NCI-H748 (cell line): ENCODE data around the gene RGS21.
A peak's percentile ranks its signal among the peaks of the same experiment; 100 is the strongest.

Experiments
- DNase-seq: peaks from one replicate; lab custom pipeline; 2025; ENCODE audit not compliant: unreplicated experiment; lab: John Stamatoyannopoulos, UW

The RGS21 gene

GRCh38 chr1:192378276-192378675 lies 61.5 kb downstream of the RGS21 start:
- no peak for DNase-seq

- DNase-seq = no peak
Measured at GRCh38 chr1:192378878-192379277, 62.1 kb downstream of the RGS21 start.

DNA sequence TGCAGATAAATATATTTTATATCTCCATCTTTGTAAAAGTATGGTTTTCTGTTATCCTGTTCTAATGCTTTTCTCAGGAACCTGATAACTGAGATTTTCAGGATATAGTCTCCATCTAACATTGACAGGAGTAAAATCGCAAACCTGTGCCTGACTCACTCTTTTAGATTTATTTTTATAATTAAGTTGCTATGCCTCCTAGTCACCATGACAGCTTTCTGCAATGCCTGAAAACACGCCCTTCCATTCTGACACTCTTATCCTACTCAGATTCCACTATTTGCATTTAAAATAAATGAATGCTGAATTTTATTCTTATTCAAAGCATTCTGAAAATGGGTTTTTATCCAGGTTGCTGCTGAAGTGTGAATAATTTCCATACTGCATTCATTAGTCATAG lies 62.8 kb downstream of the RGS21 start:
- no peak for DNase-seq

DNA sequence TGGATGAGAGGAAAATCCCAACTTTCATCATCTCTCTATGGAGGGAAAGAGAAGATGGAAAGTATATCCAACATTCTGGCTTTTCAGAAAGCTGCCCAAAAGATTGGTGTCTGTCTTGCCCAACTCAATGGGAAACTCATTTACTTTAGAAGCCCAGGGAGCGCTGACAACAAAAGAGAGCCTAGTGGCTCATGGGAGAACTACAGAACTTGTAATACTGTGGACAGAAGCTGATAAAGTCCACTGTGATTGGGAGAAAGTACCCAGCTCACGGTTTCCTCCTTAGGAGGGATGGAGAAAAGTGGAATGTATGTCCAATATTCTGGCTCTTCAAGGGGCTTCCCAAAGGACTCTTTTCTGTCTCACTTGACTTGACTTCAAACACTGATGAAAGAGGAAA lies 66.0 kb downstream of the RGS21 start:
- DNase-seq = no peak

GRCh38 chr1:192386051-192386650 lies 69.4 kb downstream of the RGS21 start:
- no peak for DNase-seq

DNA sequence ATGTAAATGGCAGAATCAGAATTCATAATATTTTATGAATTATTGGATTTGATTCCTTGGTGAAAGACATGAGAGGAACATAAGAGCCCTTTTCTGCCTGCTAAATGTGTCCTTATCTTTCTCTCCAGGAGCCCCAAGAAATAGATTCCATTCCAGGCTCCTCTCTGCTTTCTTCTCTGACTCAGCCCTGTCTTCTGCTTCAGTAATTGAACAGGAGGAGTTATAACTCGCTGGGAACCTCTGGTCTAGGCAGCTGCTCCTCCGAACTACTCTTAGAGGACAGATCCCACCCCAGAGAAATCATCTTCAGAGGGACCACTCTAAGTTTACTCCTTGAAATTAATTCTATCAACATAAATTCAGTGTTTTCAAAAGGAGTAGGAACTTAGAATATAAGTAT lies 78.4 kb downstream of the RGS21 start:
- no peak for DNase-seq

DNA sequence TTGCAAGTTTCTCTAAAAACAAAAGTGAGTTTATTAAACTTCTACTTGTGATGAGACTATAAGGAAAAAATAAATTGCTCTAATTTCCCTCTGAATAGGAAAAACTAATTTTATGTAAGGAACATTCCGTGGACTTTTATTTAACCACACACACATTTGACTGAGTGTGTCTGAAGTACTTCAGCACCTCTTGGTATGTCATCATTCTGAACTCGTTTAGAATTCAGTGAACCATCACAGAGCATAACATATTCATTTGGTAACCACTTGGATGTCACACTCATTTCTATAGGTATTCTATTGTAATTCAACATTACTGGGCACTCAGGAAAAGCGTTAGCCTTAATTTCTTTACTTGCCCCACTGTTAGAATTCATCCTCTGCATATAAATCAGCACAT lies 79.1 kb downstream of the RGS21 start:
- no peak for DNase-seq

DNA sequence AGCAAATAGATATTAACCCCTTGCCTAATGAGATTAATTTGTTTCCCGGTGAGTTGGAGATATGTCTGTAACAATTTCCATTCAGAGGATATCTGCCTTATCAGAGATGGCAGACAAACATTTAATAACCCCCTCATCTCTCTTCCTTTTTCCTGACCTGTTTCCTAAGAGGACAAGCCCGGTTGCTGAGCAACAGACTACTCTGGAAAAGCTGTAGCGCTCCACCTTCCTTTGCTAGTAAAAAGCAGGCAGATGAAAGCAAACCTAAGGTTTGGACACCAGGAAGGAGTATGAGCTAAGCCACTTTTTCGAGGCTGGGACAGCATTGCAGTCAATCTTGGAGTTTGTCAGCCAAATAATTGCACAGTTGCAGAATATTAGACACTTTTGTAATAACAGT lies 82.4 kb downstream of the RGS21 start:
- DNase-seq = peak; percentile 69

DNA sequence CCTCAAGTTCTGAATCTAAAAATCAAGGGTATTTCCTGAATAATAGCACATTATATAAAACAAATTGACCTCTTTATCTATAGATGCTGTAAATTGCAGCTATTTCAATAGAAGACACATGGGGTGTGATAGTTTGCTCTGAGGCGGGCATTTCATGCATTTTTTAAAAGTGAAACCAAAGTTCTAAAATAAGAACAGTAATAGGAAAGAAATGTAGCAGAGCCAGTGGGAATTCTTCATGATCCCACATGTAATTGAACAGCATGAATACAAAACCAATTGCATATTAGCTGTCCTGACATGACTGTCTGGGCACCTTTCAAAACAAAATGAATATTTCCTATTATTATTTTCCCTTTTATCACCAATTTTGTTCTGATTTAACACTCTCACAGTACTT lies 85.0 kb downstream of the RGS21 start:
- DNase-seq = no peak

- DNase-seq = no peak
Measured at GRCh38 chr1:192402571-192402970, 85.8 kb downstream of the RGS21 start.

DNA sequence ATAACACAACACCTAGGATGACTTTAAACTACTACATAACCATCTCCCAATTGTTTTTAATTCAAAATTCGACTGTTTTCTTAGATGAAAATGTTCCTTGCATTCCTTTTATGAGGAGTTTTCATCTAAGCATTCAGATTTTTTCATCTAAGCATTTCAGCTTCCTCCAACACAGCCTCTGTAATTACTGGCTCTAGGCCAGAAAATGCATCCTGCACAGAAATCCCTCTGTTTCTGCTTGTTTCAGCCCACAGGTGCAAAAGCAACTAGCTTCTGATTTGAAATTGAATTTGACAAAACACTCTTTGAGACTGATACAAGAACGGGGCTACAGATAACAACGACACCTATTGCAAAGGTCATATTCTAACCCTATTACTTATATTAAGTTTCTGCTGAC lies 90.4 kb downstream of the RGS21 start:
- DNase-seq = no peak
